HG02943 (cell line): Measurements from ENCODE around the gene NPC1L1.
"Not testable (repeated sequence)": the region's sequence is repeated elsewhere in the genome, so short reads cannot be mapped to it uniquely, and the experiment has no call there.

Experiments
- ATAC-seq: cut with Tn5 transposase; IDR thresholded peaks from one replicate; pipeline ENCODE4 v1.9.1; 2021; ENCODE audit warnings: mild to moderate bottlenecking, low read depth, moderate library complexity; ENCODE audit not compliant: unreplicated experiment

Gene NPC1L1

GRCh38 chr7:44566680-44567079 lies 25.6 kb upstream of the NPC1L1 start:
- ATAC-seq = no peak

- ATAC-seq = no peak
These were observed 24.8 kb upstream of the NPC1L1 start for GRCh38 chr7:44565795-44566559.

- ATAC-seq = no peak
These were observed 24.1 kb upstream of the NPC1L1 start for GRCh38 chr7:44565097-44565794.

GRCh38 chr7:44564606-44565005 lies 23.5 kb upstream of the NPC1L1 start:
- ATAC-seq = no peak

- ATAC-seq = no peak
These were observed 22.1 kb upstream of the NPC1L1 start for GRCh38 chr7:44563171-44563679.

GRCh38 chr7:44562622-44562962 lies 21.5 kb upstream of the NPC1L1 start:
- not testable (repeated sequence) for ATAC-seq

- ATAC-seq = no peak
These were observed 21.0 kb upstream of the NPC1L1 start for GRCh38 chr7:44561962-44562621.

GRCh38 chr7:44561481-44561880 lies 20.4 kb upstream of the NPC1L1 start:
- no peak for ATAC-seq

GRCh38 chr7:44559485-44559884 lies 18.4 kb upstream of the NPC1L1 start:
- ATAC-seq = no peak

- no peak for ATAC-seq
These were observed 16.4 kb upstream of the NPC1L1 start for GRCh38 chr7:44557485-44557884.

GRCh38 chr7:44555350-44555749 lies 14.2 kb upstream of the NPC1L1 start:
- no peak for ATAC-seq

- ATAC-seq = not testable (repeated sequence)
These were observed 11.4 kb upstream of the NPC1L1 start for GRCh38 chr7:44552473-44553005.

GRCh38 chr7:44549457-44549856 lies 8.3 kb upstream of the NPC1L1 start:
- no peak for ATAC-seq

GRCh38 chr7:44548893-44549292 lies 7.8 kb upstream of the NPC1L1 start:
- ATAC-seq = no peak

- ATAC-seq = no peak
These were observed 6.6 kb upstream of the NPC1L1 start for GRCh38 chr7:44547536-44548231.

- ATAC-seq = no peak
These were observed 913 bp upstream of the NPC1L1 start for GRCh38 chr7:44541876-44542610.

- ATAC-seq = no peak
These were observed 520 bp downstream of the NPC1L1 start for GRCh38 chr7:44540592-44541027.

GRCh38 chr7:44539669-44540506 lies 1.2 kb downstream of the NPC1L1 start:
- ATAC-seq = no peak
